NOMO-1 treated with dmso at 0.1 percent for 144 hours (cell line): ENCODE results near the gene EDIL3.
A peak's percentile ranks its signal among the peaks of the same experiment; 100 is the strongest.
"Not testable (repeated sequence)": the region's sequence is repeated elsewhere in the genome, so short reads cannot be mapped to it uniquely, and the experiment has no call there.

ENCODE experiments used
- DNase-seq: peaks from one replicate; lab custom pipeline; 2025; ENCODE audit not compliant: unreplicated experiment; lab: John Stamatoyannopoulos, UW

EDIL3 gene

DNA sequence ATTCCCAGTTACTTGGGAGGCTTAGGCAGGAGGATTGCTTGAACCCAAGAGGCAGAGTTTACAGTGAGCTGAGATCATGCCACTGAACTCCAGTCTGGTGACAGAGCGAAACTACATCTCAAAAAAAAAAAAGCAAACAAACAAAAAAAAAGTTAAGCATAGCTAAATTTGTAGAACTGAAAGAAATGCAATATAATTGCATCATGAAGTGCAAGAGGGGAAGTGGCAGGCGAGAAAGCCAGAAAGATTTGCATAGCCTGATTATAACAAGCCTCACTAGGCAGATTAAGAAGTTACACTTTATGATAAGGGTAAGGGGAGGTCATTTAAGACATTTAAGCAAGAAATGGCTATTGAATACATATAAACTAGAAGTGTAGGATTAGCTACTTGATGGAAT is 187.1 kb downstream of the EDIL3 start:
- peak; percentile 47 for DNase-seq

- no peak for DNase-seq
These were observed 193.4 kb downstream of the EDIL3 start for GRCh38 chr5:84191281-84191680.

DNA sequence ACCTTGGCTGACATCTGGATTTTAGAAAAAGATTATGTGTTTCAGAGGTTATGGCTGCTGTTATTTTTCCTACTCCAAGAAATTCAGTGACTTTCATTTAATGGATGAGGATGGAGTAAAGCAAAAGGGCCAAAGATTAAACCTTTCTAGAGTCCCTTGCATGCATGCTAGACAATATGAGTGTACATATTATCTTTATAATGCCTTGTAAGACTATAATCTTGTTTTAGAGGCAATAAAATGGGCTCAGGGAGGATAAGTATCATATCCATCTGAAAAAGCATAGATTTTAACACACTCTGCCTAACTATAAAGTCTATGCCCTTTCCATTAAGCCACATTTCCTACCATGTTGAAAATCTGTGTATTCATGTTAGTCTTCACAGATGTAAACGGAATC is 199.8 kb downstream of the EDIL3 start:
- no peak for DNase-seq

DNA sequence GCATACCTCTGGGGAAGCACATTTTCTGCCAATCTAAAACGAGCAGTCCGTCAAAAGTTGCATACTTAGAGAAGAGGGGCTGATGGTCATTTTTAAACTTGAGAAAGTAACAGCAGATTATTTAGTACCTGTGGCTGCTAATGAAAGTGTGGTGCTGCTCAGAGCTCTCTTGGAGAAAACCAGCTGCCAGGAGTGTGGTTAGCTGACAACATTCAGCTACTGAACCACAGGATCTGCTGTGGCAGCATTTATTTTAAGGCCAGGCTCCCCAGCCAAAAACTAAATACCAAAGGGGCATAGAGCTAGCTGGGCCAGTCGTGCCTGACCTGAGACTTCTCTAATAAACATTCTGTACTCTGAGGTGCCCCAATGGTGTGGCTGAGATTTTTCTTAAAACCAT is 203.6 kb downstream of the EDIL3 start:
- no peak for DNase-seq

DNA sequence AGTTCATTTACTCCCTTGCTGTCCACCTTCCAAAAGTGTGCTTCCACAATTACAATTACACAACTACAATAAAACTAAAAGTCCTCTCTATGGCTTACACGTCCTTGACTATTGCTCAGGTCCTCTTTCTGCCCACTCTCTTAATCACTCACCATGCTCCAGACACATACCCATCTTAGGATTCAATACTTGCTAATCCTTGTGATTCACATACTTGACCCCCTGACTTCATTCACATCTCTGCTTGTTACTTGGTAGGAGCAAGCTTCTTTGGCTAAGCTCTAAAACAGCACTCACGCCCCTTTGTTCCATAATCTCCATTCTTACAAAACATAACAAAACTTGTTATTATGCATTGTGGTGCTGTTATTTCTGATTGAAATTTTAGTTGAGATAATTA is 215.8 kb downstream of the EDIL3 start:
- no peak for DNase-seq

GRCh38 chr5:84163671-84164070 is 221.0 kb downstream of the EDIL3 start:
- DNase-seq, result no peak

DNA sequence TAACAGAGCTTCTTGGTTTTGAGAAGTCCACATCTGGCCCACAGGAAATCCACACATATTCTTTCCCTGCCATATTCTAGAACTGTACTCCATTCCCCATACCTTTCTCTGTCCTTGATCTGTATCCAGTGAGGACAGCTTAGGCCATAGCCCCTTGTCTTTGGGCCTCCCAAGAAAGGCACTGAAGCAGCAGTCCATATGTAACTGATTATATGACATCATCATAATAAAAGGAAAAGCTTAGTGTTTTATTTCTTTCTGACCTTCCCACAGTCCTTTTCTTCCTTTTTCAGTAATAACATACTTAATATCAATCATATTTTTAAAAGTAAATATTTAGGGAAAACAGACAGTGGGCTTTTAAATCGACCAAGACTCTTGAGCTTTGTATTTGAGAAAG is 222.0 kb downstream of the EDIL3 start:
- no peak for DNase-seq

- DNase-seq, result not testable (repeated sequence)
These were observed 224.0 kb downstream of the EDIL3 start for GRCh38 chr5:84160650-84161049.

- DNase-seq, result no peak
These were observed 235.6 kb downstream of the EDIL3 start for GRCh38 chr5:84149094-84149493.

DNA sequence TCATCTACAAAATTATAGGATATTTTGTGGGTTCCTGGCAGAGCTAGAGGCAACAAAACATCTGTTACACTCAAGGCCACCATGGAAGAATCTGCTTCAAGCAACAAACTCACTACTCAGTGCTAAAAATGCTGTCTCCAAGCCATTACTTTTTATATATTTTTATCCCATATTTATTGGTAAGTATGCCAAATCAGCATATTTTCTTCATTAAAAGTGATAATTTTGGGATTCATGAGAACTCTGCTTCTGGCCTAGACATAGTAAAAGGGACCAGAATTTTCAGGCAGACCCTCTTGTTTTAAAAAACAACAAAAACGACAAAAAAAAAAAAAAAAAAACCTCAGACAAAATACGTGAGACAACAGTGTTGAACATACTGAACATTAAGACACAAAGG is 236.0 kb downstream of the EDIL3 start:
- no peak for DNase-seq

- DNase-seq, result no peak
These were observed 247.1 kb downstream of the EDIL3 start for GRCh38 chr5:84137541-84137940.

DNA sequence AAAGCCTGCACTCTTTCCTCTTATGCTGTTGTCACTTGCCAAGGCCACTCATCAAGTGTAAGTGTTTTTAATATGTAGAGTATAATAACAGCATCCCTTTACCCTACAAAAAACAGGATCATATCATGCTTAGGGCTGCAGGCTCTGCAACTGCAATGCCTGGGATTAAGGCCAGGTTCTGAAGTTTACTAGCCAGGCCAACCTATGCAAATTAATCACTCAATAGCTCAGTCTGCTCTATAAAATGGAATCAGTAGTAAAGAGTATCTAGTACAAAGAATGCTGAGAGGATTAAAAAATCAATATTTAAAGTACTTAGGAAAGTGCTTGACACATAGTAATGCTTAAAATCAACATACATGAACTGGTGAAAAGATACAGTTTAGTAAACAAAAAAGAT is 253.3 kb downstream of the EDIL3 start:
- no peak for DNase-seq

- DNase-seq, result no peak
These were observed 254.6 kb downstream of the EDIL3 start for GRCh38 chr5:84130006-84130580.

- no peak for DNase-seq
These were observed 259.5 kb downstream of the EDIL3 start for GRCh38 chr5:84125216-84125615.

- DNase-seq, result no peak
These were observed 265.4 kb downstream of the EDIL3 start for GRCh38 chr5:84119252-84119651.

- no peak for DNase-seq
These were observed 266.1 kb downstream of the EDIL3 start for GRCh38 chr5:84118551-84118950.

GRCh38 chr5:84115727-84116126 is 269.0 kb downstream of the EDIL3 start:
- no peak for DNase-seq

- no peak for DNase-seq
These were observed 271.2 kb downstream of the EDIL3 start for GRCh38 chr5:84113246-84114105.

GRCh38 chr5:84092738-84093137 is 291.9 kb downstream of the EDIL3 start:
- DNase-seq, result no peak

DNA sequence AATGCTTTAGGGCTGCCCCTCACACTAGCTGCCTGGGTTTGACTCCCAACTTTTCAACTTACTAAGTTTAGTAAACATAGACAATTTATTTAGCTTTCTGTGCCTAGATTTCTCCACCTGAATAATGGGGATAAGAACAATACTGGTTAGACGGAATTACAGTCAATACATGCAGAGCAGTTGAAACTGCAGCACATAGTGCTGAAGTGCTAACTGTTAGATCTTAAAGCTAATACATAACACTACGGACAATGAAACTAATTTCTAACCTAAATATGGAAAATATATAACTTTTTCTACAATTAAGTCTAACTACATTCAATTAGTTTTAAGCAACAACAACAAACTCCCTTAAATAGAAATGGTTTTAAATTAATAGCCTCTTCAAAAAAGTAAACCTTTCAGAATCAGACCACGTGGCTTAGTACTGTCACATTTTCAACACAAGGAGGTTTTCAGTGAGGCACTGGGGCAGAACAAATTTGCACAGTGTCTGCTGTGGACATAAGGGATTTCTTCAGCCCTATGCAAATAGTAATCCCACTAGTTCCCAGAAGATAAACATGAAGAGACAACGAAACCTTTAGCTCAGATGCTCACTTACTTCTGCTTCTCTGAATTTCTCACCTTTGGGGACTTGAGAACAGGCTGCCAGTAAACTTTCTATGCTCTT is 293.4 kb downstream of the EDIL3 start:
- no peak for DNase-seq

GRCh38 chr5:84088996-84089395 is 295.7 kb downstream of the EDIL3 start:
- DNase-seq, result no peak

DNA sequence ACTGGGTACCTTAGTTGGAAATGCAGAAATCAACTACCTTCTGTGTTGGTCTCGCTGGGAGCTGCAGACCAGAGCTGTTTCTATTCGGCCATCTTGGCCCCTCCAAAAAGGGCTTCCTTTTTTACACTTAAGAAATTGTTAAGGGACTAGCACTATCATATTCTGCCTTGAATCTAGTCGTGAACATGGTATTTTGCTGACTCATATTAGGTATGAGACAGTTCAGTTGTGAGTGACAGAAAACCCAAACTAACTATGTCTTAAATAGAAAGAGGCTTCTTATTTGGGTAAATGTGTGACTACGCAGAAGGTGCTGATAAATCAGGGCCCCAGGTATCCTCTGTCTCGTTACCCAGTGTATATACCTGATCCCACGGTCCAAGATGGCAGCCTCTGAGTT is 298.2 kb downstream of the EDIL3 start:
- no peak for DNase-seq
